ENCODE measurements around the gene ABT1.

ABT1 gene

GRCh38 chr6:26554447-26554696 lies 42.4 kb upstream of the ABT1 start:
- DNase-seq (ENCODE audit: extremely low spot score) = no peak
- ChIA-PET CTCF (interaction anchor here (0.6 to 1.3 kb wide), 4 partner anchors 15 to 232 kb away, joined by 3 to 4 read pairs (median 4); no protein-coding TSS in a partner anchor), POLR2A (interaction anchor here (1.2 to 6.3 kb wide), 2 partner anchors 17 to 32 kb away, joined by 3 to 45 read pairs; partner anchors contain the start of gene HMGN4)
- no peak for TF ChIP-seq TARDBP (IDR thresholded peaks at IDR 0.05)
- TF ChIP-seq FOXM1 (IDR thresholded peaks at IDR 0.05; ENCODE audit: borderline replicate concordance) = no peak
- no peak for TF ChIP-seq NFRKB (IDR thresholded peaks at IDR 0.05)
- no peak for TF ChIP-seq LEF1 (IDR thresholded peaks at IDR 0.05; ENCODE audit: borderline replicate concordance)
- no peak for TF ChIP-seq FOXK2 (IDR thresholded peaks at IDR 0.05)
- TF ChIP-seq SP1 (IDR thresholded peaks at IDR 0.05) = no peak
- no peak for TF ChIP-seq HDGF (IDR thresholded peaks at IDR 0.05; ENCODE audit: borderline replicate concordance)
- no peak for TF ChIP-seq ARNT (IDR thresholded peaks at IDR 0.05)
- no peak for TF ChIP-seq L3MBTL2 (conservative IDR thresholded peaks at IDR 0.05)
- TF ChIP-seq CTBP1 (IDR thresholded peaks at IDR 0.05; ENCODE audit: borderline replicate concordance) = no peak
- TF ChIP-seq ELF4 (IDR thresholded peaks at IDR 0.05) = no peak
- TF ChIP-seq PKNOX1 (IDR thresholded peaks at IDR 0.05) = no peak
- TF ChIP-seq BHLHE40 (IDR thresholded peaks at IDR 0.05; ENCODE audit: borderline replicate concordance) = no peak
- no peak for TF ChIP-seq SUZ12 (IDR thresholded peaks at IDR 0.05)
- no peak for TF ChIP-seq FOXA1 (IDR thresholded peaks at IDR 0.05)

- CTCF ChIA-PET = interaction anchor here (0.6 to 1.3 kb wide), 3 partner anchors 17 to 233 kb away, joined by 3 to 4 read pairs (median 4); no protein-coding TSS in a partner anchor
- POLR2A ChIA-PET = interaction anchor here (1.0 to 6.3 kb wide), 5 partner anchors 14 to 367 kb away, joined by 3 to 45 read pairs (median 4); partner anchors contain the start of gene HMGN4
- no peak for TF ChIP-seq HDGF (IDR thresholded peaks at IDR 0.05; ENCODE audit: borderline replicate concordance)
- peak; percentile 93 for TF ChIP-seq ZNF384 (IDR thresholded peaks at IDR 0.05)
- no peak for TF ChIP-seq L3MBTL2 (conservative IDR thresholded peaks at IDR 0.05)
- DNase-seq (ENCODE audit: extremely low spot score) = no peak
Observed at GRCh38 chr6:26554697-26555504, 41.9 kb upstream of the ABT1 start.

- ChIA-PET POLR2A (interaction anchor here (1.0 to 6.3 kb wide), 7 partner anchors 14 to 591 kb away, joined by 3 to 45 read pairs (median 3); partner anchors contain the start of gene HMGN4), CTCF (interaction anchor here (1.0 to 1.3 kb wide), 3 partner anchors 14 to 40 kb away, joined by 3 to 4 read pairs (median 3); no protein-coding TSS in a partner anchor)
- TF ChIP-seq L3MBTL2 (conservative IDR thresholded peaks at IDR 0.05) = 0 out of 2 replicates have a peak, but pooled peaks have one; percentile 8
- TF ChIP-seq TARDBP (IDR thresholded peaks at IDR 0.05) = no peak
- no peak for DNase-seq (ENCODE audit: extremely low spot score)
Observed at GRCh38 chr6:26555505-26556262, 41.1 kb upstream of the ABT1 start.

- DNase-seq (ENCODE audit: extremely low spot score) = no peak
- ChIA-PET CTCF (interaction anchor here (0.8 to 1.1 kb wide), 3 partner anchors 13 to 215 kb away, joined by 3 to 5 read pairs (median 4); no protein-coding TSS in a partner anchor), POLR2A (interaction anchor here (0.6 to 6.3 kb wide), 7 partner anchors 13 to 962 kb away, joined by 3 to 45 read pairs (median 3); partner anchors contain the start of gene HMGN4)
- no peak for TF ChIP-seq SP1 (IDR thresholded peaks at IDR 0.05)
- peak; percentile 93 for TF ChIP-seq PKNOX1 (IDR thresholded peaks at IDR 0.05)
- no peak for TF ChIP-seq TARDBP (IDR thresholded peaks at IDR 0.05)
- no peak for TF ChIP-seq ELF4 (IDR thresholded peaks at IDR 0.05)
- TF ChIP-seq ARNT (IDR thresholded peaks at IDR 0.05) = peak; percentile 69
- peak; percentile 19; the same call in 1 of the 2 replicates for TF ChIP-seq CTBP1 (IDR thresholded peaks at IDR 0.05; ENCODE audit: borderline replicate concordance)
Observed at GRCh38 chr6:26556263-26557070, 40.3 kb upstream of the ABT1 start.

GRCh38 chr6:26561533-26562466 lies 35.0 kb upstream of the ABT1 start:
- ChIA-PET POLR2A (interaction anchor here (0.6 to 1.0 kb wide), 2 partner anchors 23 to 25 kb away, joined by 3 read pairs; partner anchors contain the start of gene HMGN4), CTCF (interaction anchor here (1.4 kb wide), 2 partner anchors 34 to 220 kb away, joined by 3 to 4 read pairs; no protein-coding TSS in a partner anchor)
- TF ChIP-seq L3MBTL2 (conservative IDR thresholded peaks at IDR 0.05) = no peak
- no peak for TF ChIP-seq PKNOX1 (IDR thresholded peaks at IDR 0.05)
- no peak for TF ChIP-seq ARNT (IDR thresholded peaks at IDR 0.05)
- no peak for TF ChIP-seq FOXK2 (IDR thresholded peaks at IDR 0.05)
- no peak for DNase-seq (ENCODE audit: extremely low spot score)

Measured in HEK293T (cell line).